SK-N-SH treated with all-trans-retinoic acid at 6 μM for 48 hours (cell line): ENCODE data around the gene TCAF1.

Experiments
- ATAC-seq: fragments of 200-7000 bp; cut with Tn5 transposase; 3 replicates; pipeline ENCODE4 v1.9.1; 2020; ENCODE audit warnings: mild to moderate bottlenecking, moderate library complexity
- ARNTL ChIP-seq: fragments of 450-650 bp; formaldehyde crosslinking; IDR thresholded peaks from 2 replicates; pipeline ENCODE4 v1.5.0; 2020; ENCODE audit warnings: low read depth, mild to moderate bottlenecking, moderate library complexity, borderline replicate concordance
- BACH2 ChIP-seq: fragments of 250-450 bp; sonication (Bioruptor Pico); IDR thresholded peaks from 2 replicates; pipeline ENCODE4 v1.9.0; 2021; ENCODE audit warnings: mild to moderate bottlenecking, borderline replicate concordance
- CSDC2 ChIP-seq: fragments of 250-450 bp; sonication (Bioruptor Pico); IDR thresholded peaks from 2 replicates; pipeline ENCODE4 v1.5.0; 2020; ENCODE audit warnings: mild to moderate bottlenecking, moderate library complexity
- ESRRG ChIP-seq: fragments of 250-450 bp; sonication (Bioruptor Pico); IDR thresholded peaks from 2 replicates; pipeline ENCODE4 v1.6.1; 2021; ENCODE audit warnings: mild to moderate bottlenecking
- GLIS3 ChIP-seq: fragments of 250-450 bp; sonication (Bioruptor Pico); IDR thresholded peaks from 2 replicates; pipeline ENCODE4 v1.5.0; 2020; ENCODE audit warnings: mild to moderate bottlenecking, moderate library complexity
- ISL1 ChIP-seq: fragments of 250-450 bp; sonication (Bioruptor Pico); IDR thresholded peaks from 2 replicates; pipeline ENCODE4 v2.1.2; 2022; ENCODE audit warnings: mild to moderate bottlenecking, moderate library complexity
- OSR1 ChIP-seq: fragments of 250-450 bp; sonication (Bioruptor Pico); IDR thresholded peaks from 2 replicates; pipeline ENCODE4 v1.8.0; 2022; ENCODE audit warnings: moderate library complexity, mild to moderate bottlenecking, inconsistent platforms
- POU6F1 ChIP-seq: fragments of 250-450 bp; sonication (Bioruptor Pico); IDR thresholded peaks from 2 replicates; pipeline ENCODE4 v1.8.0; 2021; ENCODE audit warnings: low read depth, mild to moderate bottlenecking, moderate library complexity, borderline replicate concordance
- PPARA ChIP-seq: fragments of 250-450 bp; sonication (Bioruptor Pico); IDR thresholded peaks from 2 replicates; pipeline ENCODE4 v1.5.0; 2020; ENCODE audit warnings: mild to moderate bottlenecking, borderline replicate concordance
- SNAI2 ChIP-seq: fragments of 250-450 bp; sonication (Bioruptor Pico); IDR thresholded peaks from 2 replicates; pipeline ENCODE4 v1.5.0; 2020; ENCODE audit warnings: mild to moderate bottlenecking, moderate library complexity
- TCF4 ChIP-seq: fragments of 250-450 bp; sonication (Bioruptor Pico); IDR thresholded peaks from 2 replicates; pipeline ENCODE4 v1.8.0; 2021; ENCODE audit warnings: mild to moderate bottlenecking, moderate library complexity, borderline replicate concordance
- ZC3H10 ChIP-seq: fragments of 250-450 bp; sonication (Bioruptor Pico); IDR thresholded peaks from 2 replicates; pipeline ENCODE4 v1.5.1; 2021; ENCODE audit warnings: mild to moderate bottlenecking, moderate library complexity
- ZFP3 ChIP-seq: fragments of 250-450 bp; sonication (Bioruptor Pico); IDR thresholded peaks from 2 replicates; pipeline ENCODE4 v1.5.0; 2020; ENCODE audit warnings: mild to moderate bottlenecking, moderate library complexity
- ZNF565 ChIP-seq: fragments of 450-650 bp; formaldehyde crosslinking; conservative IDR thresholded peaks from 2 replicates; pipeline ENCODE4 v1.5.0; 2020; ENCODE audit warnings: low read depth, mild to moderate bottlenecking, moderate library complexity
- ZNF70 ChIP-seq: fragments of 450-650 bp; formaldehyde crosslinking; IDR thresholded peaks from 2 replicates; pipeline ENCODE4 v1.5.0; 2020; ENCODE audit warnings: mild to moderate bottlenecking, moderate library complexity
- ZNF8 ChIP-seq: fragments of 450-650 bp; formaldehyde crosslinking; IDR thresholded peaks from 2 replicates; pipeline ENCODE4 v1.5.0; 2020; ENCODE audit warnings: mild to moderate bottlenecking, moderate library complexity
- TF ChIP-seq, protein P1 (sequence below): fragments of 250-450 bp; sonication (Bioruptor Pico); IDR thresholded peaks from 2 replicates; pipeline ENCODE4 v1.5.1; 2020; ENCODE audit warnings: low read depth, mild to moderate bottlenecking, moderate library complexity
- TF ChIP-seq, protein P2 (sequence below): fragments of 250-450 bp; sonication (Bioruptor Pico); IDR thresholded peaks from 2 replicates; pipeline ENCODE4 v1.8.0; 2020; ENCODE audit warnings: mild to moderate bottlenecking, moderate library complexity, borderline replicate concordance
- TF ChIP-seq, protein P3 (sequence below): fragments of 250-450 bp; sonication (Bioruptor Pico); IDR thresholded peaks from 2 replicates; pipeline ENCODE4 v1.5.0; 2020; ENCODE audit warnings: mild to moderate bottlenecking, moderate library complexity
- TF ChIP-seq, protein P4 (sequence below): fragments of 250-450 bp; sonication (Bioruptor Pico); IDR thresholded peaks from 2 replicates; pipeline ENCODE4 v1.5.1; 2021; ENCODE audit warnings: mild to moderate bottlenecking, moderate library complexity

TCAF1 gene

DNA sequence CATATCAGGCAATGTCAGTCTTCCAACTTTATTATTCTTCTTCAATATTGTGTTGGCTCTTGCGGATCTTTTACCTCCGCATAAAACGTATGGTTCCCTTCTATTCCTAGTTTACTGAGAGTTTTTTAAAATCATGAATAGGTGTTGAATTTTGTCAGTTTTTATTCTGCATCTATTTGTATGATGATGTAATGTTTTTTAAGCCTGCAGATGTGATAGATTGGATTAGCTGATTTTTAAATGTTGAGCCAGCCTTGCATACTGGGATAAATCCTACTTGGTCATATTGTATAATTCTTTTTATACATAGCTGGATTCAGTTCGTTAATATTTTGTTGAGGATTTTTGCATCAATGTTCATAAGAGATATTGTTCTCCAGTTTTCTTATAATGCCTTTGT lies 43.4 kb upstream of the TCAF1 start (continued):
- TF ChIP-seq POU6F1 (no peak), ZNF565 (CRISPR knock-in tag) (no peak), ESRRG (CRISPR knock-in tag) (no peak), CSDC2 (CRISPR knock-in tag) (no peak), ZNF70 (CRISPR knock-in tag) (no peak), GLIS3 (CRISPR knock-in tag) (no peak)
- TF ChIP-seq, protein P1, sequence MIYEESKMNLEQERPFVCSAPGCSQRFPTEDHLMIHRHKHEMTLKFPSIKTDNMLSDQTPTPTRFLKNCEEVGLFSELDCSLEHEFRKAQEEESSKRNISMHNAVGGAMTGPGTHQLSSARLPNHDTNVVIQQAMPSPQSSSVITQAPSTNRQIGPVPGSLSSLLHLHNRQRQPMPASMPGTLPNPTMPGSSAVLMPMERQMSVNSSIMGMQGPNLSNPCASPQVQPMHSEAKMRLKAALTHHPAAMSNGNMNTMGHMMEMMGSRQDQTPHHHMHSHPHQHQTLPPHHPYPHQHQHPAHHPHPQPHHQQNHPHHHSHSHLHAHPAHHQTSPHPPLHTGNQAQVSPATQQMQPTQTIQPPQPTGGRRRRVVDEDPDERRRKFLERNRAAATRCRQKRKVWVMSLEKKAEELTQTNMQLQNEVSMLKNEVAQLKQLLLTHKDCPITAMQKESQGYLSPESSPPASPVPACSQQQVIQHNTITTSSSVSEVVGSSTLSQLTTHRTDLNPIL: no peak

DNA sequence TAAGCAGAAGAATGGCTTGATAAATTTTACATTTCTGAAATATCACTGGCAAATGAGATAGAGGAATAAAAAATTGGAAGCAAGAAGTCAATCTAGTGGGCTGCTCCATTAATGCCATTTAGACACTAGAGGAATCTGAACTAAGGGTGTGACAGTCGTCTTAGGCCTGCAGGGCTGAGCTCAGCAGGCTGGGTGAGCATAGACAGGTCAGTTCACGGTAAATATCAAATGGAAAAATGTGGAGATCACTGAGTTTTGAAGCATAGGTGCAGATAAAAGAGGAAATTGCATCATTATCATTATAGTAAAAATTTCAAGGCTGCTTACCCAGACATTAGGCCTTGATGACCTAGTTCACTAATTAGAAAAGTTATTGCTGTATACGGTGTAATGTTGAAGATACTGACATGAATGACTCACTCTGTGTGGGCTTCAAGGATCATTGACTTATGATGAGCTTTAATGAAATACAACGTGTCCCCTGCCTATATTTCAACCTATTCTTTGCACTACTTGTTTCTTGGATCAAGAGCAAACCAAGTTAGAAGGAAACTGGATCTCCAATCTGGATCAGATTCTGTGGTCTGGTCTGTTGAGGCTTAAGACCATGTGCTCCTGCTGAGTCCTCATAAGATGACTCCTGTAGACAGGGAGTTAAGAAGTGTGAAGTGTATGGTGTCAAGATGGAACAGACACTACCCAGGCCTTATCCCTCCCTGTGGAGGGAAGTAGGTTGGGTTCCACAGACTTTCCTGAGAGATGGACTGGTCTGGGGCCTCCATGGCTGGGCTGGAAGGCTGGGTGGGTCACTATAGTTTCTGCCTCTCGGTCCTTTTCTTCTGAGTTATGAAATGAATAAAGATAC lies 36.6 kb upstream of the TCAF1 start:
- no peak for ATAC-seq

More for the DNA sequence above, 36.6 kb upstream of the TCAF1 start:
- TF ChIP-seq OSR1 (CRISPR knock-in tag) (no peak), ISL1 (CRISPR knock-in tag) (no peak), SNAI2 (CRISPR knock-in tag) (no peak), POU6F1 (no peak), ZFP3 (CRISPR knock-in tag) (no peak), CSDC2 (CRISPR knock-in tag) (no peak), TCF4 (CRISPR knock-in tag) (no peak), ESRRG (CRISPR knock-in tag) (no peak), ZNF8 (CRISPR knock-in tag) (no peak), PPARA (CRISPR knock-in tag) (no peak), ZC3H10 (CRISPR knock-in tag) (no peak), GLIS3 (CRISPR knock-in tag) (no peak), BACH2 (no peak), ZNF70 (CRISPR knock-in tag) (no peak), ARNTL (CRISPR knock-in tag) (no peak)
- TF ChIP-seq, protein P2, sequence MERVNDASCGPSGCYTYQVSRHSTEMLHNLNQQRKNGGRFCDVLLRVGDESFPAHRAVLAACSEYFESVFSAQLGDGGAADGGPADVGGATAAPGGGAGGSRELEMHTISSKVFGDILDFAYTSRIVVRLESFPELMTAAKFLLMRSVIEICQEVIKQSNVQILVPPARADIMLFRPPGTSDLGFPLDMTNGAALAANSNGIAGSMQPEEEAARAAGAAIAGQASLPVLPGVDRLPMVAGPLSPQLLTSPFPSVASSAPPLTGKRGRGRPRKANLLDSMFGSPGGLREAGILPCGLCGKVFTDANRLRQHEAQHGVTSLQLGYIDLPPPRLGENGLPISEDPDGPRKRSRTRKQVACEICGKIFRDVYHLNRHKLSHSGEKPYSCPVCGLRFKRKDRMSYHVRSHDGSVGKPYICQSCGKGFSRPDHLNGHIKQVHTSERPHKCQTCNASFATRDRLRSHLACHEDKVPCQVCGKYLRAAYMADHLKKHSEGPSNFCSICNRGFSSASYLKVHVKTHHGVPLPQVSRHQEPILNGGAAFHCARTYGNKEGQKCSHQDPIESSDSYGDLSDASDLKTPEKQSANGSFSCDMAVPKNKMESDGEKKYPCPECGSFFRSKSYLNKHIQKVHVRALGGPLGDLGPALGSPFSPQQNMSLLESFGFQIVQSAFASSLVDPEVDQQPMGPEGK (CRISPR knock-in tag): no peak
- TF ChIP-seq, protein P3, sequence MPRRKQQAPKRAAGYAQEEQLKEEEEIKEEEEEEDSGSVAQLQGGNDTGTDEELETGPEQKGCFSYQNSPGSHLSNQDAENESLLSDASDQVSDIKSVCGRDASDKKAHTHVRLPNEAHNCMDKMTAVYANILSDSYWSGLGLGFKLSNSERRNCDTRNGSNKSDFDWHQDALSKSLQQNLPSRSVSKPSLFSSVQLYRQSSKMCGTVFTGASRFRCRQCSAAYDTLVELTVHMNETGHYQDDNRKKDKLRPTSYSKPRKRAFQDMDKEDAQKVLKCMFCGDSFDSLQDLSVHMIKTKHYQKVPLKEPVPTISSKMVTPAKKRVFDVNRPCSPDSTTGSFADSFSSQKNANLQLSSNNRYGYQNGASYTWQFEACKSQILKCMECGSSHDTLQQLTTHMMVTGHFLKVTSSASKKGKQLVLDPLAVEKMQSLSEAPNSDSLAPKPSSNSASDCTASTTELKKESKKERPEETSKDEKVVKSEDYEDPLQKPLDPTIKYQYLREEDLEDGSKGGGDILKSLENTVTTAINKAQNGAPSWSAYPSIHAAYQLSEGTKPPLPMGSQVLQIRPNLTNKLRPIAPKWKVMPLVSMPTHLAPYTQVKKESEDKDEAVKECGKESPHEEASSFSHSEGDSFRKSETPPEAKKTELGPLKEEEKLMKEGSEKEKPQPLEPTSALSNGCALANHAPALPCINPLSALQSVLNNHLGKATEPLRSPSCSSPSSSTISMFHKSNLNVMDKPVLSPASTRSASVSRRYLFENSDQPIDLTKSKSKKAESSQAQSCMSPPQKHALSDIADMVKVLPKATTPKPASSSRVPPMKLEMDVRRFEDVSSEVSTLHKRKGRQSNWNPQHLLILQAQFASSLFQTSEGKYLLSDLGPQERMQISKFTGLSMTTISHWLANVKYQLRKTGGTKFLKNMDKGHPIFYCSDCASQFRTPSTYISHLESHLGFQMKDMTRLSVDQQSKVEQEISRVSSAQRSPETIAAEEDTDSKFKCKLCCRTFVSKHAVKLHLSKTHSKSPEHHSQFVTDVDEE (CRISPR knock-in tag): no peak
- TF ChIP-seq, protein P4, sequence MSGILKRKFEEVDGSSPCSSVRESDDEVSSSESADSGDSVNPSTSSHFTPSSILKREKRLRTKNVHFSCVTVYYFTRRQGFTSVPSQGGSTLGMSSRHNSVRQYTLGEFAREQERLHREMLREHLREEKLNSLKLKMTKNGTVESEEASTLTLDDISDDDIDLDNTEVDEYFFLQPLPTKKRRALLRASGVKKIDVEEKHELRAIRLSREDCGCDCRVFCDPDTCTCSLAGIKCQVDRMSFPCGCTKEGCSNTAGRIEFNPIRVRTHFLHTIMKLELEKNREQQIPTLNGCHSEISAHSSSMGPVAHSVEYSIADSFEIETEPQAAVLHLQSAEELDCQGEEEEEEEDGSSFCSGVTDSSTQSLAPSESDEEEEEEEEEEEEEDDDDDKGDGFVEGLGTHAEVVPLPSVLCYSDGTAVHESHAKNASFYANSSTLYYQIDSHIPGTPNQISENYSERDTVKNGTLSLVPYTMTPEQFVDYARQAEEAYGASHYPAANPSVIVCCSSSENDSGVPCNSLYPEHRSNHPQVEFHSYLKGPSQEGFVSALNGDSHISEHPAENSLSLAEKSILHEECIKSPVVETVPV (CRISPR knock-in tag): no peak
